Measurements from ENCODE around the gene SLC35A5.
A peak's percentile ranks its signal among the peaks of the same experiment; 100 is the strongest.

Gene SLC35A5

GRCh38 chr3:112579232-112579631, 17.4 kb downstream of the SLC35A5 start:
- TF ChIP-seq TRIM28 (IDR thresholded peaks at IDR 0.05; ENCODE audit: borderline replicate concordance, low read length): no peak
- TF ChIP-seq GLIS2 (tag by site-specific recombination; IDR thresholded peaks at IDR 0.05): no peak
- TF ChIP-seq ZNF514 (tag by site-specific recombination; IDR thresholded peaks at IDR 0.05): no peak
- CTCF ChIA-PET: interaction anchor here (0.7 to 1.8 kb wide), 3 partner anchors 56 to 719 kb away, joined by 5 to 6 read pairs (median 5); no protein-coding TSS in a partner anchor
- Histone ChIP-seq H3K4me1 (ENCODE audit: control insufficient read depth, insufficient read depth, low read length) (no peaks in the 10 kb centered on the region), H3K27ac (ENCODE audit: extremely low read depth, low read depth, low read length) (no peak overlapping the region), H3K36me3 (ENCODE audit: control insufficient read depth in 2 of 2, insufficient read depth in 1 of 2, low read length in 2 of 2) (peaks cover 0 to 37% of the 10 kb centered on the region in 2 experiments; a peak in 2 of 3 replicates), H3K4me3 (ENCODE audit: low read depth, low read length) (no peak overlapping the region), H3K9me3 (ENCODE audit: control insufficient read depth, insufficient read depth, low read depth, low read length) (no peaks in the 10 kb centered on the region)
- POLR2A ChIA-PET: no interaction called here

DNA sequence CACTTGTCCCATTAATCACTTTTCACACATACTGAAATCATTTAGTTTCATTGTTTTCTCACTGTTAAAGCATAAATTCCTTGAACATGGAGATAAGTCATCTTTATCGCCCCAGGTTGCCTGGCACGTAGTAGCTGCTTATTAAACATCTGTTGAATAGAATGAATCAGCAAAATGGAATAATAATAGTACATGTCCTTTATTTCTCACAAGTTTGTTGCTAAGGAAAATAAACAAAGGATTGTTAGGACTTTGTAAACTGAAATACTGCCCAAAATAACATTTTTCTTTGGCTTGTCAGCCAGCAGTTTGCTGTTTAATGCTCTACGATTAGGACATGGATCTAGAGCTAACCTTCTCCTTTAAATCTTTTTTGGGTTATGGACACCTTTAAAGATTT, 17.9 kb downstream of the SLC35A5 start:
- POLR2A ChIA-PET: no interaction called here
- no peak overlapping the region for H3K27ac ChIP-seq (ENCODE audit: extremely low read depth, low read depth, low read length)
- CTCF ChIA-PET: interaction anchor here (0.6 to 1.8 kb wide), 4 partner anchors 48 to 719 kb away, joined by 3 to 5 read pairs (median 4); no protein-coding TSS in a partner anchor
- H3K36me3 ChIP-seq (ENCODE audit: control insufficient read depth in 2 of 2, insufficient read depth in 1 of 2, low read length in 2 of 2): peaks cover 0 to 42% of the 10 kb centered on the region in 2 experiments; a peak in 2 of 3 replicates
- no peak overlapping the region for H3K4me3 ChIP-seq (ENCODE audit: low read depth, low read length)
- H3K4me1 ChIP-seq (ENCODE audit: control insufficient read depth, insufficient read depth, low read length): no peaks in the 10 kb centered on the region
- no peaks in the 10 kb centered on the region for H3K9me3 ChIP-seq (ENCODE audit: control insufficient read depth, insufficient read depth, low read depth, low read length)
- peak; percentile 60 for TF ChIP-seq ZNF664 (tag by site-specific recombination; IDR thresholded peaks at IDR 0.05)
- no peak for TF ChIP-seq ZNF121 (tag by site-specific recombination; IDR thresholded peaks at IDR 0.05)
- TF ChIP-seq SCRT2 (tag by site-specific recombination; IDR thresholded peaks at IDR 0.05): no peak
- TF ChIP-seq, protein P1, sequence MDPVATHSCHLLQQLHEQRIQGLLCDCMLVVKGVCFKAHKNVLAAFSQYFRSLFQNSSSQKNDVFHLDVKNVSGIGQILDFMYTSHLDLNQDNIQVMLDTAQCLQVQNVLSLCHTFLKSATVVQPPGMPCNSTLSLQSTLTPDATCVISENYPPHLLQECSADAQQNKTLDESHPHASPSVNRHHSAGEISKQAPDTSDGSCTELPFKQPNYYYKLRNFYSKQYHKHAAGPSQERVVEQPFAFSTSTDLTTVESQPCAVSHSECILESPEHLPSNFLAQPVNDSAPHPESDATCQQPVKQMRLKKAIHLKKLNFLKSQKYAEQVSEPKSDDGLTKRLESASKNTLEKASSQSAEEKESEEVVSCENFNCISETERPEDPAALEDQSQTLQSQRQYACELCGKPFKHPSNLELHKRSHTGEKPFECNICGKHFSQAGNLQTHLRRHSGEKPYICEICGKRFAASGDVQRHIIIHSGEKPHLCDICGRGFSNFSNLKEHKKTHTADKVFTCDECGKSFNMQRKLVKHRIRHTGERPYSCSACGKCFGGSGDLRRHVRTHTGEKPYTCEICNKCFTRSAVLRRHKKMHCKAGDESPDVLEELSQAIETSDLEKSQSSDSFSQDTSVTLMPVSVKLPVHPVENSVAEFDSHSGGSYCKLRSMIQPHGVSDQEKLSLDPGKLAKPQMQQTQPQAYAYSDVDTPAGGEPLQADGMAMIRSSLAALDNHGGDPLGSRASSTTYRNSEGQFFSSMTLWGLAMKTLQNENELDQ (tag by site-specific recombination; IDR thresholded peaks at IDR 0.05; ENCODE audit: low read depth): no peak
- TF ChIP-seq, protein P2, sequence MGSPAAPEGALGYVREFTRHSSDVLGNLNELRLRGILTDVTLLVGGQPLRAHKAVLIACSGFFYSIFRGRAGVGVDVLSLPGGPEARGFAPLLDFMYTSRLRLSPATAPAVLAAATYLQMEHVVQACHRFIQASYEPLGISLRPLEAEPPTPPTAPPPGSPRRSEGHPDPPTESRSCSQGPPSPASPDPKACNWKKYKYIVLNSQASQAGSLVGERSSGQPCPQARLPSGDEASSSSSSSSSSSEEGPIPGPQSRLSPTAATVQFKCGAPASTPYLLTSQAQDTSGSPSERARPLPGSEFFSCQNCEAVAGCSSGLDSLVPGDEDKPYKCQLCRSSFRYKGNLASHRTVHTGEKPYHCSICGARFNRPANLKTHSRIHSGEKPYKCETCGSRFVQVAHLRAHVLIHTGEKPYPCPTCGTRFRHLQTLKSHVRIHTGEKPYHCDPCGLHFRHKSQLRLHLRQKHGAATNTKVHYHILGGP (tag by site-specific recombination; IDR thresholded peaks at IDR 0.05): no peak

DNA sequence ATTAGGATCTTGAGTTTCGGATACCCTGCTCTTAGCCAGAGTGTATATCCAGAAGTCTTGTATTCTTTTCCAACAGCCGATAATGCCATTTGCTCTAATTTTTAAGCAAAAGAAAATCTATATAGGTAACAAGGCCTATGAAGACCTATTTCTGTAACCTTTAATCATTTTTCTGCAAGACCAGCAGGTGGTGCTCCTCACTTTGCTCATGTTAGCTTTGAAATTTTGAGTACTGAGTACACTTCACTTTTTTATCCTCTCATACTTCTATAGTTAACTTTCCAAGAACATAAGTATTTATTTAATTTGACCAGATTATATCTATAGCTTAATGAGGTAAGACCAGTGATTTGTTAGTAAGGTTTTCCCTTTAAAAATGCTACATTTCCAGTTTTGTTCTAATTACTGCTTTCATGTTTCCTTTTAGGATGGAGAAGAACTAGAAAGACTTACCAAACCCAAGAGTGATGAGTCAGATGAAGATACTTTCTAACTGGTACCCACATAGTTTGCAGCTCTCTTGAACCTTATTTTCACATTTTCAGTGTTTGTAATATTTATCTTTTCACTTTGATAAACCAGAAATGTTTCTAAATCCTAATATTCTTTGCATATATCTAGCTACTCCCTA, 20.5 kb downstream of the SLC35A5 start:
- Histone ChIP-seq H3K36me3 (ENCODE audit: control insufficient read depth in 2 of 2, insufficient read depth in 1 of 2, low read length in 2 of 2) (peaks cover 0 to 52% of the 10 kb centered on the region in 2 experiments; a peak in 2 of 3 replicates), H3K27ac (ENCODE audit: extremely low read depth, low read depth, low read length) (no peak overlapping the region), H3K9me3 (ENCODE audit: control insufficient read depth, insufficient read depth, low read depth, low read length) (no peaks in the 10 kb centered on the region), H3K4me3 (ENCODE audit: low read depth, low read length) (no peak overlapping the region), H3K4me1 (ENCODE audit: control insufficient read depth, insufficient read depth, low read length) (no peaks in the 10 kb centered on the region)
- TF ChIP-seq ZNF10 (tag by site-specific recombination; IDR thresholded peaks at IDR 0.05) (no peak), ZNF654 (tag by site-specific recombination; IDR thresholded peaks at IDR 0.05; ENCODE audit: low read depth) (peak; percentile 60), ZNF248 (tag by site-specific recombination; IDR thresholded peaks at IDR 0.05) (no peak), ZNF324 (tag by site-specific recombination; IDR thresholded peaks at IDR 0.05) (no peak), ZNF501 (tag by site-specific recombination; IDR thresholded peaks at IDR 0.05) (no peak), ZIC2 (tag by site-specific recombination; IDR thresholded peaks at IDR 0.05) (no peak)
- TF ChIP-seq, protein P3, sequence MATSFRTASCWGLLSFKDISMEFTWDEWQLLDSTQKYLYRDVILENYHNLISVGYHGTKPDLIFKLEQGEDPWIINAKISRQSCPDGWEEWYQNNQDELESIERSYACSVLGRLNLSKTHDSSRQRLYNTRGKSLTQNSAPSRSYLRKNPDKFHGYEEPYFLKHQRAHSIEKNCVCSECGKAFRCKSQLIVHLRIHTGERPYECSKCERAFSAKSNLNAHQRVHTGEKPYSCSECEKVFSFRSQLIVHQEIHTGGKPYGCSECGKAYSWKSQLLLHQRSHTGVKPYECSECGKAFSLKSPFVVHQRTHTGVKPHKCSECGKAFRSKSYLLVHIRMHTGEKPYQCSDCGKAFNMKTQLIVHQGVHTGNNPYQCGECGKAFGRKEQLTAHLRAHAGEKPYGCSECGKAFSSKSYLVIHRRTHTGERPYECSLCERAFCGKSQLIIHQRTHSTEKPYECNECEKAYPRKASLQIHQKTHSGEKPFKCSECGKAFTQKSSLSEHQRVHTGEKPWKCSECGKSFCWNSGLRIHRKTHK (tag by site-specific recombination; IDR thresholded peaks at IDR 0.05): no peak
- CTCF ChIA-PET: interaction anchor here (0.7 to 2.9 kb wide), 26 partner anchors 8 to 432 kb away, joined by 3 to 31 read pairs (median 3); partner anchors contain the start of genes ATG3 and SLC35A5
- POLR2A ChIA-PET: interaction anchor here (1.0 kb wide), 1 partner anchor 59 kb away, joined by 3 read pairs; no protein-coding TSS in a partner anchor

All from HEK293 (cell line).